ENCODE results near the gene BPIFB2.

GRCh38 chr20:32989507-32990283 is 17.8 kb upstream of the BPIFB2 start:
- TF ChIP-seq CTCF (IDR thresholded peaks at IDR 0.05): no peak
- no peak for TF ChIP-seq ELF1 (IDR thresholded peaks at IDR 0.05)
- TF ChIP-seq MXI1 (IDR thresholded peaks at IDR 0.05; ENCODE audit: low read depth, low read length): no peak
- TF ChIP-seq EP300 (IDR thresholded peaks at IDR 0.05; ENCODE audit: borderline replicate concordance in 1 of 2, low read depth in 1 of 2, low read length in 1 of 2): no peak
- TF ChIP-seq TEAD4 (IDR thresholded peaks at IDR 0.05; ENCODE audit: borderline replicate concordance, insufficient read depth): no peak
- no peak for TF ChIP-seq JUND (IDR thresholded peaks at IDR 0.05)
- no peak for TF ChIP-seq NRF1 (IDR thresholded peaks at IDR 0.05; ENCODE audit: low read depth, low read length)
- no peak for TF ChIP-seq EZH2phosphoT487 (IDR thresholded peaks at IDR 0.05; ENCODE audit: borderline replicate concordance, low read depth)
- TF ChIP-seq REST (IDR thresholded peaks at IDR 0.05; ENCODE audit: low read depth, low read length): no peak
- TF ChIP-seq ZBTB33 (IDR thresholded peaks at IDR 0.05; ENCODE audit: borderline replicate concordance, low read depth): no peak

All from SK-N-SH (cell line).